LNCaP clone FGC (cell line): ENCODE results near the gene RNMT.

ENCODE experiments used
- DNase-seq: peaks from one replicate; pipeline ENCODE4 v3.0.0-alpha.2; 2011; ENCODE audit warnings: low read depth
- H3K4me3 ChIP-seq: 2 replicates; pipeline ENCODE4 v1.5.1; 2011; ENCODE audit warnings: mild to moderate bottlenecking, low read depth, low read length, control low read depth
- TF ChIP-seq, protein P1 (sequence below): IDR thresholded peaks from 2 replicates; pipeline ENCODE4 v1.5.1; 2012; ENCODE audit warnings: mild to moderate bottlenecking; ENCODE audit not compliant: control insufficient read depth, insufficient read depth; ENCODE audit errors: extremely low read depth

Gene RNMT

DNA sequence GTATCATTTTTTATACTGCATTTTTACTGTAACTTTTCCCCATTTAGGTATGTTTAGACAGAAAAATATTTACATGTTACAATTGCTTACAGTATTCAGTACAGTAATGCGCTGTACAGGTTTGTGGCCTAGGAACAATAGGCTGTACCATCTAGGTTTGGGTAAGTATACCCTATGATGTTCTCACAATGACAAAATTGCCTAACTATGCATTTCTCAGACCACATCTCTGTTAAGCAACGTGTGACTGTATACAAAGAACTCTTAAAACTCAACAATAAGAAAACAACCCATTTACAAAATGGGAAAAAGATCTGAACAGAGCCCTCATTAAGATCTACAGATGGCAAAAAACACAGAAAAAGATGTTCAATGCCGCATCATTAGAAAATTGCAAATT is 29.5 kb upstream of the RNMT start:
- H3K4me3 ChIP-seq: no peak overlapping the region
- TF ChIP-seq, protein P1, sequence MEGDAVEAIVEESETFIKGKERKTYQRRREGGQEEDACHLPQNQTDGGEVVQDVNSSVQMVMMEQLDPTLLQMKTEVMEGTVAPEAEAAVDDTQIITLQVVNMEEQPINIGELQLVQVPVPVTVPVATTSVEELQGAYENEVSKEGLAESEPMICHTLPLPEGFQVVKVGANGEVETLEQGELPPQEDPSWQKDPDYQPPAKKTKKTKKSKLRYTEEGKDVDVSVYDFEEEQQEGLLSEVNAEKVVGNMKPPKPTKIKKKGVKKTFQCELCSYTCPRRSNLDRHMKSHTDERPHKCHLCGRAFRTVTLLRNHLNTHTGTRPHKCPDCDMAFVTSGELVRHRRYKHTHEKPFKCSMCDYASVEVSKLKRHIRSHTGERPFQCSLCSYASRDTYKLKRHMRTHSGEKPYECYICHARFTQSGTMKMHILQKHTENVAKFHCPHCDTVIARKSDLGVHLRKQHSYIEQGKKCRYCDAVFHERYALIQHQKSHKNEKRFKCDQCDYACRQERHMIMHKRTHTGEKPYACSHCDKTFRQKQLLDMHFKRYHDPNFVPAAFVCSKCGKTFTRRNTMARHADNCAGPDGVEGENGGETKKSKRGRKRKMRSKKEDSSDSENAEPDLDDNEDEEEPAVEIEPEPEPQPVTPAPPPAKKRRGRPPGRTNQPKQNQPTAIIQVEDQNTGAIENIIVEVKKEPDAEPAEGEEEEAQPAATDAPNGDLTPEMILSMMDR: no peak
- no peak for DNase-seq

DNA sequence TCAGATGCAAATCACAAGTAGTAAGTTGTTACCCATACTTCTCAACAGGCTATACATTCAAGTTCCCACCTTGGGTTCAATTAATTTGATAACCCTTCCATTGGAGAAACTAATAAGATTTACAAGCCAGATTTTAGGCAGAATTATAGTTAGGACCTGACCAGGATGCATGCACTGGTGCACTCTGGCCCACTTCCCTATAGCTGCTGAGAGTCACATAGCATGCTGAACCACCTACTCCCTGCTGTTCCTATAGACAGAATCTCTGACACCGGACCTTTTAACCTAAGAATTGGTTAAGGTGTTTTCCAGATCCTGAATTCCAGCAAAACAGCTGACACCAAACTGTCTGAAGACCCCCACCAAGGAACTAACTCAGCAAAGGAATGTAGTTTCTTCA is 26.3 kb upstream of the RNMT start:
- no peak for DNase-seq
- H3K4me3 ChIP-seq: no peak overlapping the region
- TF ChIP-seq, protein P1: no peak

DNA sequence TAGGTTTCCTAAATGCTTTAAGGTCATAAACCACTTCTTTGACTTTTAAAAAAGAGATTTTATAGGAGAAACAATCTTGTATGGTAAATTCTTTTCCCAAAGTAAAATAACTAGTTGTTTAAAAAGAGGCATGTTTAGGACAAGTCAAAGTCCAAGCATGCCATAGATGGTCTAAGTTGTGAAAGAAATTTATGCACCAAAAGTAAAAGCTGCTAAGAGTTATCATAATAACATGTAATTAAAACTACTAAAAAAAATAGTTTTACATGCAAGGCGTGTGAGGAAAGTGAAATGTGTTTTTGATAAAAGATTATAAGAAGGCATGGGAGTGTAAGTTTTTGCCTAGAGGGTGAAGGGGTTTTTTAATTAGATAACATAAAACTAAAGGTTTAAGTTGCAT is 22.6 kb upstream of the RNMT start:
- TF ChIP-seq, protein P1: no peak
- H3K4me3 ChIP-seq: no peak overlapping the region
- DNase-seq: no peak

GRCh38 chr18:13710414-13710831 is 16.1 kb upstream of the RNMT start:
- no peak for DNase-seq
- TF ChIP-seq, protein P1: no peak
- H3K4me3 ChIP-seq: no peak overlapping the region

GRCh38 chr18:13712400-13713131 is 13.9 kb upstream of the RNMT start:
- H3K4me3 ChIP-seq: no peak overlapping the region
- TF ChIP-seq, protein P1: no peak
- no peak for DNase-seq

DNA sequence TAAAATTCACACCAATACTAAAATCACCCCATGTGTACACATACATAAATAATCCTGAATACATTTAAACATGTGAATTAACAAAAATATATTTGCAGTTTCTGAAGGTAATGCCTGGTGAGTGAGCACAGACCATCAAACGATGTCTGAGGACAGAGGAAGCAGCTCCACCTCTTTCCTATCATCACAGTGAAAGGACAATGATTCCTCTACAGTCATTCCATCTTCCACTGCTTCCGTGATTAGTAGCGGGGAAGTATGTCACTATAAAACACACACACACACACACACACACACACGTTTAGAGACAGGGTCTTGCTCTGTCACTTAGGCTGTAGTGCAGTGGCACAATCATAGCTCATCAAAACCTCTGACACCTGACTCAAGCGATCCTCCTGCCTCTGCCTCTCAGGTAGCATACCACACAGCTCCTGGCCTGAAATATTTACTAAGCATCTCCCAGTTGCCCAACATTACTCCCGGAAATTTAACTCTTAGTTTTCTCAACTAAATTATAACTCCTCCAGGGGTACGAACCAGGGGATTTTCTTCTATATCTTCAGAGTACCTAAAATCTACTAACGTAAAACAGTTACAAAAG is 12.9 kb upstream of the RNMT start:
- no peak overlapping the region for H3K4me3 ChIP-seq
- TF ChIP-seq, protein P1: no peak
- DNase-seq: no peak
